ENCODE results near the gene ABRACL.

Gene ABRACL

GRCh38 chr6:139007428-139007827 lies 21.1 kb upstream of the ABRACL start:
- Histone ChIP-seq H2AFZ (ENCODE audit: low read depth, low read length) (no peak overlapping the region), H3K4me1 (ENCODE audit: low read length) (peaks cover 6% of the 10 kb centered on the region; the same call in 1 of the 2 replicates), H4K20me1 (ENCODE audit: insufficient read depth, low read length) (no peaks in the 10 kb centered on the region), H3K9me3 (ENCODE audit: insufficient read depth, low read length) (no peaks in the 10 kb centered on the region), H3K4me2 (ENCODE audit: low read length) (no peak overlapping the region), H3K79me2 (ENCODE audit: low read length) (no peaks in the 10 kb centered on the region), H3K4me3 (ENCODE audit: low read length) (no peak overlapping the region), H3K9ac (ENCODE audit: low read length) (no peak overlapping the region), H3K27ac (ENCODE audit: low read length) (no peak overlapping the region), H3K27me3 (ENCODE audit: low read depth, low read length) (no peaks in the 10 kb centered on the region), H3K36me3 (replicated peaks; ENCODE audit: low read depth, low read length) (no peaks in the 10 kb centered on the region)
- TF ChIP-seq EZH2phosphoT487 (IDR thresholded peaks at IDR 0.05; ENCODE audit: low read depth) (no peak), CTCF (IDR thresholded peaks at IDR 0.05; ENCODE audit: low read depth, low read length) (no peak)

GRCh38 chr6:139008117-139008516 lies 20.4 kb upstream of the ABRACL start:
- no peaks in the 10 kb centered on the region for H3K79me2 ChIP-seq (ENCODE audit: low read length)

GRCh38 chr6:139010674-139011073 lies 17.9 kb upstream of the ABRACL start:
- H3K9ac ChIP-seq (ENCODE audit: low read length): no peak overlapping the region
- no peaks in the 10 kb centered on the region for H3K27me3 ChIP-seq (ENCODE audit: low read depth, low read length)
- H3K36me3 ChIP-seq (replicated peaks; ENCODE audit: low read depth, low read length): no peaks in the 10 kb centered on the region
- no peaks in the 10 kb centered on the region for H3K9me3 ChIP-seq (ENCODE audit: insufficient read depth, low read length)
- H3K4me2 ChIP-seq (ENCODE audit: low read length): no peak overlapping the region
- H4K20me1 ChIP-seq (ENCODE audit: insufficient read depth, low read length): no peaks in the 10 kb centered on the region
- TF ChIP-seq CTCF (IDR thresholded peaks at IDR 0.05; ENCODE audit: low read depth, low read length) (no peak), EZH2phosphoT487 (IDR thresholded peaks at IDR 0.05; ENCODE audit: low read depth) (no peak)
- H3K4me3 ChIP-seq (ENCODE audit: low read length): no peak overlapping the region
- H3K27ac ChIP-seq (ENCODE audit: low read length): no peak overlapping the region
- H3K79me2 ChIP-seq (ENCODE audit: low read length): no peaks in the 10 kb centered on the region
- H3K4me1 ChIP-seq (ENCODE audit: low read length): 0 out of 2 replicates have a peak, but pooled peaks cover 3% of the 10 kb centered on the region
- H2AFZ ChIP-seq (ENCODE audit: low read depth, low read length): no peak overlapping the region

More at GRCh38 chr6:139008117-139008516, 20.4 kb upstream of the ABRACL start:
- no peaks in the 10 kb centered on the region for H4K20me1 ChIP-seq (ENCODE audit: insufficient read depth, low read length)
- no peak overlapping the region for H3K27ac ChIP-seq (ENCODE audit: low read length)
- no peaks in the 10 kb centered on the region for H3K27me3 ChIP-seq (ENCODE audit: low read depth, low read length)
- H3K9ac ChIP-seq (ENCODE audit: low read length): no peak overlapping the region
- no peak for TF ChIP-seq EZH2phosphoT487 (IDR thresholded peaks at IDR 0.05; ENCODE audit: low read depth)
- no peak for TF ChIP-seq CTCF (IDR thresholded peaks at IDR 0.05; ENCODE audit: low read depth, low read length)
- H3K4me1 ChIP-seq (ENCODE audit: low read length): peaks cover 6% of the 10 kb centered on the region; the same call in 1 of the 2 replicates
- no peaks in the 10 kb centered on the region for H3K36me3 ChIP-seq (replicated peaks; ENCODE audit: low read depth, low read length)
- H3K9me3 ChIP-seq (ENCODE audit: insufficient read depth, low read length): no peaks in the 10 kb centered on the region
- H3K4me2 ChIP-seq (ENCODE audit: low read length): no peak overlapping the region
- H2AFZ ChIP-seq (ENCODE audit: low read depth, low read length): no peak overlapping the region
- H3K4me3 ChIP-seq (ENCODE audit: low read length): no peak overlapping the region

GRCh38 chr6:139011980-139012379 lies 16.6 kb upstream of the ABRACL start:
- Histone ChIP-seq H4K20me1 (ENCODE audit: insufficient read depth, low read length) (no peaks in the 10 kb centered on the region), H3K79me2 (ENCODE audit: low read length) (no peaks in the 10 kb centered on the region), H3K27me3 (ENCODE audit: low read depth, low read length) (no peaks in the 10 kb centered on the region), H3K9me3 (ENCODE audit: insufficient read depth, low read length) (no peaks in the 10 kb centered on the region), H2AFZ (ENCODE audit: low read depth, low read length) (no peak overlapping the region), H3K27ac (ENCODE audit: low read length) (no peak overlapping the region), H3K4me1 (ENCODE audit: low read length) (peaks cover 15% of the 10 kb centered on the region), H3K36me3 (replicated peaks; ENCODE audit: low read depth, low read length) (no peaks in the 10 kb centered on the region), H3K4me3 (ENCODE audit: low read length) (no peak overlapping the region), H3K4me2 (ENCODE audit: low read length) (no peak overlapping the region), H3K9ac (ENCODE audit: low read length) (no peak overlapping the region)
- TF ChIP-seq CTCF (IDR thresholded peaks at IDR 0.05; ENCODE audit: low read depth, low read length): no peak
- TF ChIP-seq EZH2phosphoT487 (IDR thresholded peaks at IDR 0.05; ENCODE audit: low read depth): no peak
